PC-9 (cell line): ENCODE results near the gene UTP15. TPM values are rescaled to one million over a fixed set of nuclear protein-coding genes. Genes with fewer than 3 reads are reported as not detected.

Experiments
- BruUV-seq: library from RNA; stranded (reverse); fragments of 400-500 nt; replicated peaks from 2 replicates; lab custom pipeline; 2021; lab: Mats Ljungman, UMichigan
- CTCF ChIA-PET: fragments of 300-600 bp; sonication (Branson Sonifier 250); formaldehyde crosslinking; loops from one replicate; lab custom pipeline; 2022; ENCODE audit warnings: antibody characterized with exemption; lab: Charles Lee
- POLR2A ChIA-PET: fragments of 300-600 bp; sonication (Branson Sonifier 250); formaldehyde crosslinking; loops from one replicate; lab custom pipeline; 2022; ENCODE audit warnings: antibody characterized with exemption; ENCODE audit not compliant: unreplicated experiment; lab: Charles Lee
- DNase-seq, 2 experiments: peaks; one replicate each; pipeline versions ENCODE4 v3.0.0 to v3.0.0-alpha.2; 2015 to 2022; ENCODE audit warnings: mixed read lengths in 1 of 2
- H2AFZ ChIP-seq: fragments of 200-600 bp; sonication (generic); 2 replicates; pipeline ENCODE4 v1.8.1; 2017; ENCODE audit warnings: antibody characterized with exemption
- H3F3A ChIP-seq: fragments of 200-600 bp; sonication (generic); 2 replicates; pipeline ENCODE4 v1.8.1; 2017; ENCODE audit warnings: antibody characterized with exemption, mild to moderate bottlenecking, low read depth; ENCODE audit not compliant: insufficient read depth
- H3K27ac ChIP-seq: fragments of 200-600 bp; sonication (generic); 2 replicates; pipeline ENCODE4 v1.6.1; 2016; ENCODE audit warnings: mixed run types
- H3K27me3 ChIP-seq: fragments of 200-600 bp; sonication (generic); 2 replicates; pipeline ENCODE4 v1.6.1; 2016; ENCODE audit warnings: low read depth, mixed run types; ENCODE audit not compliant: insufficient read depth
- H3K36me3 ChIP-seq: fragments of 200-600 bp; sonication (generic); 2 replicates; pipeline ENCODE4 v1.6.1; 2016; ENCODE audit warnings: low read depth, mixed run types
- H3K4me1 ChIP-seq: fragments of 200-600 bp; sonication (generic); replicated peaks from 2 replicates; pipeline ENCODE4 v1.6.1; 2016; ENCODE audit warnings: mixed run types; ENCODE audit not compliant: insufficient read depth
- H3K4me2 ChIP-seq: fragments of 200-600 bp; sonication (generic); 2 replicates; pipeline ENCODE4 v1.6.1; 2017; ENCODE audit warnings: mixed run types
- H3K4me3 ChIP-seq: fragments of 200-600 bp; sonication (generic); 2 replicates; pipeline ENCODE4 v1.6.1; 2016; ENCODE audit warnings: mixed run types
- H3K79me2 ChIP-seq: fragments of 200-600 bp; sonication (generic); 2 replicates; pipeline ENCODE4 v1.6.1; 2017; ENCODE audit warnings: low read depth, mixed run types
- H3K9me2 ChIP-seq: fragments of 200-600 bp; sonication (generic); 2 replicates; pipeline ENCODE4 v1.8.1; 2017; ENCODE audit warnings: mild to moderate bottlenecking; ENCODE audit not compliant: insufficient read depth
- H3K9me3 ChIP-seq: fragments of 200-600 bp; sonication (generic); 2 replicates; pipeline ENCODE4 v1.8.1; 2016; ENCODE audit warnings: low read depth; ENCODE audit not compliant: insufficient read depth
- H4K20me1 ChIP-seq: fragments of 200-600 bp; sonication (generic); 2 replicates; pipeline ENCODE4 v1.8.1; 2017; ENCODE audit not compliant: insufficient read depth
- EZH2 ChIP-seq: fragments of 200-600 bp; sonication (generic); IDR thresholded peaks from 2 replicates; pipeline ENCODE4 v1.8.0; 2017; ENCODE audit warnings: antibody characterized with exemption, low read depth
- intact Hi-C: fragments of 100-400 bp; cut with micrococcal nuclease; formaldehyde crosslinking; loops from one replicate; pipeline ENCODE4 v1.10.0; 2022; ENCODE audit not compliant: unreplicated experiment
- total RNA-seq: library from RNA; stranded (reverse); gene quantifications from 2 replicates; pipeline ENCODE4 v1.2.3, GENCODE V29; 2021
- TF ChIP-seq, protein P1 (sequence below): fragments of 200-600 bp; sonication (generic); conservative IDR thresholded peaks from 2 replicates; pipeline ENCODE4 v1.6.1; 2017; ENCODE audit warnings: mixed run types, antibody characterized with exemption, mild to moderate bottlenecking, moderate library complexity

Gene UTP15
- total RNA-seq, 1 experiment from 2014 or later: 19.4 TPM

DNA sequence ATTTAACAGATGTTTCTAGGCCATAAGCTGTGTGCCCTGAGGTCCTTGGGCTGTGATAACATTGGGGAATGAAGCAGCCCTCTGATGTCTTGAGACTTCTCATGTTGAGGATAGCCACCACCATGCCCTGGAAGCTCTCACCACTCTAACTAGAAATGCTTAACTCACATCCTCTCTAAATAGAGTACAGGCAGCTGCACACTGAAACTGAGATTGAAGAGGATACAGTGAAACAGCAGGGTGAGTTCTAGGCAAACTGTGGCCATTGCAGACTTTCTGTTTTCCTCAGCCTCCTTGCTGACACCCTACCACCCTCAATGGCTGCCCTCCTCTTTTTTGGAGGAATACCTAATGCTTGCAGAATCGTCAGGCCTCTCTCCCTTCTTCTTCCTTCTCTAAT lies 22.4 kb downstream of the UTP15 start:
- H3K79me2 ChIP-seq: no peaks in the 10 kb centered on the region
- no peaks in the 10 kb centered on the region for H4K20me1 ChIP-seq
- H3K4me2 ChIP-seq: no peak overlapping the region
- no peaks in the 10 kb centered on the region for H3K36me3 ChIP-seq
- peaks cover 14% of the 10 kb centered on the region; the same call in 1 of the 2 replicates for H3F3A ChIP-seq
- DNase-seq: no peak
- no peaks in the 10 kb centered on the region for H3K9me3 ChIP-seq
- ChIA-PET CTCF (no interaction called here), POLR2A (no interaction called here)
- no peaks in the 10 kb centered on the region for H3K9me2 ChIP-seq
- no peak for TF ChIP-seq EZH2
- TF ChIP-seq, protein P1, sequence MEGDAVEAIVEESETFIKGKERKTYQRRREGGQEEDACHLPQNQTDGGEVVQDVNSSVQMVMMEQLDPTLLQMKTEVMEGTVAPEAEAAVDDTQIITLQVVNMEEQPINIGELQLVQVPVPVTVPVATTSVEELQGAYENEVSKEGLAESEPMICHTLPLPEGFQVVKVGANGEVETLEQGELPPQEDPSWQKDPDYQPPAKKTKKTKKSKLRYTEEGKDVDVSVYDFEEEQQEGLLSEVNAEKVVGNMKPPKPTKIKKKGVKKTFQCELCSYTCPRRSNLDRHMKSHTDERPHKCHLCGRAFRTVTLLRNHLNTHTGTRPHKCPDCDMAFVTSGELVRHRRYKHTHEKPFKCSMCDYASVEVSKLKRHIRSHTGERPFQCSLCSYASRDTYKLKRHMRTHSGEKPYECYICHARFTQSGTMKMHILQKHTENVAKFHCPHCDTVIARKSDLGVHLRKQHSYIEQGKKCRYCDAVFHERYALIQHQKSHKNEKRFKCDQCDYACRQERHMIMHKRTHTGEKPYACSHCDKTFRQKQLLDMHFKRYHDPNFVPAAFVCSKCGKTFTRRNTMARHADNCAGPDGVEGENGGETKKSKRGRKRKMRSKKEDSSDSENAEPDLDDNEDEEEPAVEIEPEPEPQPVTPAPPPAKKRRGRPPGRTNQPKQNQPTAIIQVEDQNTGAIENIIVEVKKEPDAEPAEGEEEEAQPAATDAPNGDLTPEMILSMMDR: no peak
- H3K27ac ChIP-seq: no peak overlapping the region
- BruUV-seq: no TSS peak
- no peak overlapping the region for H2AFZ ChIP-seq
- no peak overlapping the region for H3K4me3 ChIP-seq
- no peaks in the 10 kb centered on the region for H3K27me3 ChIP-seq
- intact Hi-C loops: no loop called here
- peaks cover 16% of the 10 kb centered on the region for H3K4me1 ChIP-seq

DNA sequence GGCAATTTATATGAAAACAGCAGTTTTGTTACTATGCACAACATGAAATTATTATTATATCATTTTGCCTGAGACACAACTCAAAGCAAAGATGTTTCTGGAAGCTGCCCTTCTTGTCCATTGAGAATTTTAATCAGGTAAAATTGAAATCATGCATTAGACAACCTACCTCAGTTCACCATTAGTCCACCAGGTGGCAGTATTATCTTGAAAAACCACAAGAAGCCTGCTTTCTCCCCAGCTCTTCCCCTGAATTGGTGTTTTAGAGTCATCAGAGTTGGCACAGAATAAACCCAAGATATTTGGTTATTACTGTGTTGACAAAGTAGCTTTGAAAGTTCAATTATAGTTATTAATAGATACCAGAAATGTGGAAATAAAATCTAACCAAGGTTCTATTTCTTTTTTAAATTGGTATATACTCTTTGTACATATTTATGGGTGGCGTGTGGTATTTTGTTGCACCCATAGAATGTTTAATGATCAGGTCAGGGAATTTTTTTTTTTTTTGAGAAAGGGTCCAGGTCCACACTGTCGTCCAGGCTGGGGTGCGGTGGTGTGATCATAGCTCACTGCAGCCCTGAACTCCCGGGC lies 25.7 kb downstream of the UTP15 start:
- no peaks in the 10 kb centered on the region for H3K79me2 ChIP-seq

More for the DNA sequence above, 25.7 kb downstream of the UTP15 start:
- ChIA-PET CTCF (interaction anchor here (0.5 to 1.7 kb wide), 8 partner anchors 42 to 1022 kb away, joined by 3 to 7 read pairs (median 4); no protein-coding TSS in a partner anchor), POLR2A (interaction anchor here (0.7 kb wide), 3 partner anchors 38 to 909 kb away, joined by 3 to 4 read pairs (median 4); no protein-coding TSS in a partner anchor)
- H3K9me2 ChIP-seq: no peaks in the 10 kb centered on the region; the same call in 1 of the 2 replicates
- no peak overlapping the region for H2AFZ ChIP-seq
- no peak overlapping the region for H3K27ac ChIP-seq
- BruUV-seq: no TSS peak
- no peaks in the 10 kb centered on the region for H3K27me3 ChIP-seq
- H3K4me3 ChIP-seq: no peak overlapping the region
- TF ChIP-seq, protein P1: peak; percentile 94
- TF ChIP-seq EZH2: no peak
- H3K4me2 ChIP-seq: 0 out of 2 replicates have a peak overlapping the region, but pooled peaks have one; percentile 5
- peaks cover 14% of the 10 kb centered on the region; the same call in 1 of the 2 replicates for H3F3A ChIP-seq
- no peaks in the 10 kb centered on the region for H3K9me3 ChIP-seq
- intact Hi-C loops: loop anchor here (1.0 to 10.0 kb wide), 4 partner anchors 64 to 1058 kb away; no protein-coding TSS in a partner anchor
- peak; percentile 42 to 71 for DNase-seq
- H3K36me3 ChIP-seq: no peaks in the 10 kb centered on the region
- H3K4me1 ChIP-seq: peaks cover 17% of the 10 kb centered on the region
- H4K20me1 ChIP-seq: no peaks in the 10 kb centered on the region
